B cell (primary cell): ENCODE results near the gene CLSTN2.

Experiments used
- CTCF ChIP-seq: fragments of 200-600 bp; IDR thresholded peaks from one replicate; pipeline ENCODE4 v1.8.0; 2022; ENCODE audit warnings: antibody characterized with exemption, mild to moderate bottlenecking
- EZH2 ChIP-seq: IDR thresholded peaks from 2 replicates; pipeline ENCODE4 v1.6.1; 2012; ENCODE audit warnings: borderline replicate concordance, low read depth, mild to moderate bottlenecking, moderate library complexity, low read length; ENCODE audit not compliant: insufficient read depth, poor library complexity, severe bottlenecking

GRCh38 chr3:140011611-140012277, 76.8 kb downstream of the CLSTN2 start:
- TF ChIP-seq CTCF (no peak), EZH2 (no peak)
